SK-N-SH (cell line): ENCODE results near the gene MAD1L1. TPM values are rescaled to one million over a fixed set of nuclear protein-coding genes. Genes with fewer than 3 reads are reported as not detected.

Source experiments
- CTCF ChIA-PET: fragments of 300-600, 350-600 bp; formaldehyde crosslinking; extraction: SDS; loops from one replicate; lab custom pipeline; 2021; lab: Yijun Ruan, JAX
- POLR2A ChIA-PET: fragments of 350-600 bp; sonication (Branson Sonifier 250); formaldehyde crosslinking; extraction: SDS; loops from one replicate; lab custom pipeline; 2020; ENCODE audit warnings: antibody characterized with exemption, inconsistent platforms; lab: Yijun Ruan, JAX
- DNase-seq: peaks from one replicate; pipeline ENCODE4 v3.0.0; 2012
- H2AFZ ChIP-seq: fragments of 200-600 bp; sonication (generic); 2 replicates; pipeline ENCODE4 v1.8.1; 2016; ENCODE audit warnings: antibody characterized with exemption, mild to moderate bottlenecking, low read depth
- H3F3A ChIP-seq: fragments of 200-600 bp; sonication (generic); replicated peaks from 2 replicates; pipeline ENCODE3; 2016; ENCODE audit warnings: antibody characterized with exemption, mild to moderate bottlenecking; ENCODE audit not compliant: insufficient read depth
- H3K27ac ChIP-seq, 2 experiments: fragments of 200-500 bp in 1 of 2; fragments of 200-600 bp in 1 of 2; sonication (Bioruptor generic) in 1 of 2; sonication (generic), shearing (Covaris generic) in 1 of 2; 2 replicates each; pipeline versions ENCODE4 v1.5.1 to v1.6.1; 2014 to 2016; ENCODE audit warnings: low read depth in 2 of 2, inconsistent platforms in 1 of 2, low read length in 1 of 2, mild to moderate bottlenecking in 1 of 2, mixed read lengths in 1 of 2
- H3K27me3 ChIP-seq: fragments of 200-600 bp; sonication (generic), shearing (Covaris generic); 2 replicates; pipeline ENCODE4 v1.6.1; 2016; ENCODE audit warnings: mixed run types; ENCODE audit not compliant: insufficient read depth
- H3K36me3 ChIP-seq, 2 experiments: fragments of 200-500 bp in 1 of 2; fragments of 200-600 bp in 1 of 2; sonication (Bioruptor generic) in 1 of 2; sonication (generic) in 1 of 2; replicated peaks in 1 of 2; 2 replicates each; pipeline versions ENCODE3 to v1.5.1; 2014 to 2016; ENCODE audit warnings: low read length in 1 of 2, mild to moderate bottlenecking in 1 of 2; ENCODE audit not compliant: insufficient read depth in 2 of 2, control insufficient read depth in 1 of 2
- H3K4me1 ChIP-seq, 2 experiments: fragments of 200-500 bp in 1 of 2; fragments of 200-600 bp in 1 of 2; sonication (Bioruptor generic) in 1 of 2; sonication (generic), shearing (Covaris generic) in 1 of 2; 2 replicates each; pipeline versions ENCODE4 v1.5.1 to v1.6.1; 2014 to 2016; ENCODE audit warnings: low read depth in 1 of 2, low read length in 1 of 2, mixed run types in 1 of 2; ENCODE audit not compliant: insufficient read depth in 2 of 2, control insufficient read depth in 1 of 2
- H3K4me2 ChIP-seq: fragments of 200-600 bp; sonication (generic), shearing (Covaris generic); 2 replicates; pipeline ENCODE4 v1.6.1; 2017; ENCODE audit warnings: mixed run types
- H3K4me3 ChIP-seq, 2 experiments: fragments of 200-500 bp in 1 of 2; fragments of 200-600 bp in 1 of 2; sonication (Bioruptor generic) in 1 of 2; sonication (generic), shearing (Covaris generic) in 1 of 2; 2 replicates each; pipeline versions ENCODE4 v1.5.1 to v1.8.1; 2014 to 2016; ENCODE audit warnings: low read depth in 2 of 2, inconsistent platforms in 1 of 2, low read length in 1 of 2, mild to moderate bottlenecking in 1 of 2, mixed read lengths in 1 of 2, moderate library complexity in 1 of 2
- H3K79me2 ChIP-seq: fragments of 200-600 bp; sonication (generic); 2 replicates; pipeline ENCODE4 v1.8.1; 2017; ENCODE audit warnings: mild to moderate bottlenecking; ENCODE audit not compliant: insufficient read depth
- H3K9ac ChIP-seq: fragments of 200-600 bp; sonication (generic); 2 replicates; pipeline ENCODE4 v1.6.1; 2017; ENCODE audit warnings: mixed run types
- H3K9me2 ChIP-seq: fragments of 200-600 bp; sonication (generic); 2 replicates; pipeline ENCODE4 v1.6.1; 2017; ENCODE audit warnings: mixed run types
- H3K9me3 ChIP-seq: fragments of 200-600 bp; sonication (generic); 2 replicates; pipeline ENCODE4 v1.6.1; 2017; ENCODE audit warnings: mixed run types, mild to moderate bottlenecking, moderate library complexity
- H4K20me1 ChIP-seq: fragments of 200-600 bp; sonication (generic); 2 replicates; pipeline ENCODE4 v1.6.1; 2017; ENCODE audit warnings: mild to moderate bottlenecking, mixed run types; ENCODE audit not compliant: insufficient read depth
- CHD2 ChIP-seq: fragments of 150-350 bp; IDR thresholded peaks from 2 replicates; pipeline ENCODE4 v1.6.1; 2018; ENCODE audit warnings: low read length; ENCODE audit not compliant: partially characterized antibody
- CTCF ChIP-seq: fragments of 200-600 bp; sonication (generic); IDR thresholded peaks from 2 replicates; pipeline ENCODE4 v1.6.1; 2017; ENCODE audit warnings: antibody characterized with exemption, mild to moderate bottlenecking, moderate library complexity
- EP300 ChIP-seq, 2 experiments: IDR thresholded peaks; 2 replicates each; pipeline versions ENCODE4 v1.4.0 to v1.6.1; 2012; ENCODE audit warnings: borderline replicate concordance in 1 of 2, low read depth in 1 of 2, low read length in 1 of 2
- EZH2phosphoT487 ChIP-seq: fragments of 200-600 bp; sonication (generic); IDR thresholded peaks from 2 replicates; pipeline ENCODE4 v1.6.1; 2017; ENCODE audit warnings: low read depth, mixed run types, mild to moderate bottlenecking, antibody characterized with exemption, moderate library complexity, borderline replicate concordance
- FOSL2 ChIP-seq: IDR thresholded peaks from 2 replicates; pipeline ENCODE4 v1.4.0; 2012; ENCODE audit warnings: low read depth, mild to moderate bottlenecking, moderate library complexity, borderline replicate concordance
- GABPA ChIP-seq: IDR thresholded peaks from 2 replicates; pipeline ENCODE4 v1.4.0; 2012; ENCODE audit warnings: low read depth, mild to moderate bottlenecking
- JUND ChIP-seq: IDR thresholded peaks from 2 replicates; pipeline ENCODE4 v1.4.0; 2012
- MEF2A ChIP-seq: IDR thresholded peaks from 2 replicates; pipeline ENCODE4 v1.4.0; 2012; ENCODE audit warnings: low read depth, borderline replicate concordance
- NFIC ChIP-seq: IDR thresholded peaks from 2 replicates; pipeline ENCODE4 v1.4.0; 2012; ENCODE audit warnings: borderline replicate concordance
- RCOR1 ChIP-seq: fragments of 150-350 bp; IDR thresholded peaks from 2 replicates; pipeline ENCODE4 v1.6.1; 2017; ENCODE audit warnings: antibody characterized with exemption, low read length
- SMC3 ChIP-seq: IDR thresholded peaks from 2 replicates; pipeline ENCODE4 v1.6.1; 2012; ENCODE audit warnings: low read depth, low read length, improper control_type of control experiment
- TCF12 ChIP-seq: IDR thresholded peaks from 2 replicates; pipeline ENCODE4 v1.4.0; 2012
- WGBS: methylation state at CpG from one replicate; pipeline ENCODE4 v1.1.6; 2017; ENCODE audit warnings: low lambda C conversion rate; 5-methylcytosine and 5-hydroxymethylcytosine counted together
- polyA plus RNA-seq, 3 experiments: library from polyadenylated mRNA; depleted of rRNA; stranded (reverse); fragments of >200 nt; gene quantifications; 2 replicates each; pipeline ENCODE4 v1.2.3, GENCODE V29; 2012
- TF ChIP-seq, protein P1 (sequence below): IDR thresholded peaks from 2 replicates; pipeline ENCODE4 v1.4.0; 2012; ENCODE audit warnings: low read depth, borderline replicate concordance
- TF ChIP-seq, protein P2 (sequence below): IDR thresholded peaks from 2 replicates; pipeline ENCODE4 v1.4.0; 2012; ENCODE audit warnings: low read depth
- TF ChIP-seq, protein P3 (sequence below): fragments of 150-350 bp; IDR thresholded peaks from 2 replicates; pipeline ENCODE4 v1.6.1; 2017; ENCODE audit warnings: antibody characterized with exemption, low read length, low read depth, borderline replicate concordance
- TF ChIP-seq, protein P4 (sequence below): IDR thresholded peaks from 2 replicates; pipeline ENCODE4; 2012
- TF ChIP-seq, protein P5 (sequence below): IDR thresholded peaks from 2 replicates; pipeline ENCODE4 v1.6.1; 2012; ENCODE audit warnings: mild to moderate bottlenecking, low read depth, low read length, moderate library complexity

MAD1L1 gene
- polyA plus RNA-seq, 1 of the 3 experiments (the other 2 are of a cell fraction): 46.2 TPM

DNA sequence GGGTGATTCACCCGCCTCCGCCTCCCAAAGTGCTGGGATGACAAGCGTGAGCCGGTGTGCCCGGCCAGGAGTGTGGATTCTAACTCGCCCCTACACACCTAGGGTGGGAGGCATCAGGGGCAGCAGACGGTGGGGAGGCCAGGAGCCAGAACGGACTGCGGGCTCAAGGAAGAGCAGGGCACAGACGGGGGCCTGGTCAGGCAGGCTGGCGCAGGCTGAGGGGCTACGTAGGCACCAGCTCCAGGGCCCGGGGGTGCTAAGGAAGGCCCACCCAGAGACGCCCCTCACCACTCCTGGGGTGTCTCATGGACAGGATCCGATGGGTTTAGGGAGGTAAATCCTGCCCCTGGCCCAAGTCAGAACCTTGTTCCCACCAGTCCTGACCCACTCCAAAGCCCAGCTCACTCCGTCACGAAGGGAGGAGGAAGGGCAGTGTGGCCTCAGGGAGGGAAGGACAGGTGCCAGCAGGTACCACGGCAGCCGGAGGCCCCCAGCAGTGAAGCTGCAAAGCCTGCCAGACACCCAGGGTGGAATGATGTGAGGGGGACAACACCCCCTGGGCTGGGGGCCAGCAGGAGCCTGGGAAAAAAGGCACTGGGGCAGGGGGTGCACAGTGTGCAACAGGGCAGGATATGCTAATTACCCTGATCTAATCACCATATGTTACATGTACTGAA is 251.4 kb downstream of the MAD1L1 start:
- no peak for DNase-seq
- no peak overlapping the region for H3K4me2 ChIP-seq
- peaks cover 6% of the 10 kb centered on the region for H3F3A ChIP-seq
- H3K9me3 ChIP-seq: no peaks in the 10 kb centered on the region
- H3K9me2 ChIP-seq: no peaks in the 10 kb centered on the region
- H3K79me2 ChIP-seq: no peaks in the 10 kb centered on the region
- H3K27ac ChIP-seq: no peak overlapping the region
- no peak overlapping the region for H3K9ac ChIP-seq
- H3K36me3 ChIP-seq: peaks cover 0 to 5% of the 10 kb centered on the region in 2 experiments
- H4K20me1 ChIP-seq: no peaks in the 10 kb centered on the region
- TF ChIP-seq, protein P1, sequence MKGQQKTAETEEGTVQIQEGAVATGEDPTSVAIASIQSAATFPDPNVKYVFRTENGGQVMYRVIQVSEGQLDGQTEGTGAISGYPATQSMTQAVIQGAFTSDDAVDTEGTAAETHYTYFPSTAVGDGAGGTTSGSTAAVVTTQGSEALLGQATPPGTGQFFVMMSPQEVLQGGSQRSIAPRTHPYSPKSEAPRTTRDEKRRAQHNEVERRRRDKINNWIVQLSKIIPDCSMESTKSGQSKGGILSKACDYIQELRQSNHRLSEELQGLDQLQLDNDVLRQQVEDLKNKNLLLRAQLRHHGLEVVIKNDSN: no peak
- TF ChIP-seq JUND (no peak), NFIC (no peak), TCF12 (no peak), GABPA (no peak), CHD2 (no peak), EZH2phosphoT487 (no peak), EP300 (IDR thresholded peaks at IDR 0.05; ENCODE audit: borderline replicate concordance in 1 of 2, low read depth in 1 of 2, low read length in 1 of 2) (no peak), CTCF (no peak), SMC3 (no peak), FOSL2 (no peak), MEF2A (no peak), RCOR1 (no peak)
- TF ChIP-seq, protein P2, sequence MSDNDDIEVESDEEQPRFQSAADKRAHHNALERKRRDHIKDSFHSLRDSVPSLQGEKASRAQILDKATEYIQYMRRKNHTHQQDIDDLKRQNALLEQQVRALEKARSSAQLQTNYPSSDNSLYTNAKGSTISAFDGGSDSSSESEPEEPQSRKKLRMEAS: no peak
- TF ChIP-seq, protein P3, sequence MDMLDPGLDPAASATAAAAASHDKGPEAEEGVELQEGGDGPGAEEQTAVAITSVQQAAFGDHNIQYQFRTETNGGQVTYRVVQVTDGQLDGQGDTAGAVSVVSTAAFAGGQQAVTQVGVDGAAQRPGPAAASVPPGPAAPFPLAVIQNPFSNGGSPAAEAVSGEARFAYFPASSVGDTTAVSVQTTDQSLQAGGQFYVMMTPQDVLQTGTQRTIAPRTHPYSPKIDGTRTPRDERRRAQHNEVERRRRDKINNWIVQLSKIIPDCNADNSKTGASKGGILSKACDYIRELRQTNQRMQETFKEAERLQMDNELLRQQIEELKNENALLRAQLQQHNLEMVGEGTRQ: no peak
- TF ChIP-seq, protein P4, sequence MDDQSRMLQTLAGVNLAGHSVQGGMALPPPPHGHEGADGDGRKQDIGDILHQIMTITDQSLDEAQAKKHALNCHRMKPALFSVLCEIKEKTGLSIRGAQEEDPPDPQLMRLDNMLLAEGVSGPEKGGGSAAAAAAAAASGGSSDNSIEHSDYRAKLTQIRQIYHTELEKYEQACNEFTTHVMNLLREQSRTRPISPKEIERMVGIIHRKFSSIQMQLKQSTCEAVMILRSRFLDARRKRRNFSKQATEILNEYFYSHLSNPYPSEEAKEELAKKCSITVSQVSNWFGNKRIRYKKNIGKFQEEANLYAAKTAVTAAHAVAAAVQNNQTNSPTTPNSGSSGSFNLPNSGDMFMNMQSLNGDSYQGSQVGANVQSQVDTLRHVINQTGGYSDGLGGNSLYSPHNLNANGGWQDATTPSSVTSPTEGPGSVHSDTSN: no peak
- TF ChIP-seq, protein P5, sequence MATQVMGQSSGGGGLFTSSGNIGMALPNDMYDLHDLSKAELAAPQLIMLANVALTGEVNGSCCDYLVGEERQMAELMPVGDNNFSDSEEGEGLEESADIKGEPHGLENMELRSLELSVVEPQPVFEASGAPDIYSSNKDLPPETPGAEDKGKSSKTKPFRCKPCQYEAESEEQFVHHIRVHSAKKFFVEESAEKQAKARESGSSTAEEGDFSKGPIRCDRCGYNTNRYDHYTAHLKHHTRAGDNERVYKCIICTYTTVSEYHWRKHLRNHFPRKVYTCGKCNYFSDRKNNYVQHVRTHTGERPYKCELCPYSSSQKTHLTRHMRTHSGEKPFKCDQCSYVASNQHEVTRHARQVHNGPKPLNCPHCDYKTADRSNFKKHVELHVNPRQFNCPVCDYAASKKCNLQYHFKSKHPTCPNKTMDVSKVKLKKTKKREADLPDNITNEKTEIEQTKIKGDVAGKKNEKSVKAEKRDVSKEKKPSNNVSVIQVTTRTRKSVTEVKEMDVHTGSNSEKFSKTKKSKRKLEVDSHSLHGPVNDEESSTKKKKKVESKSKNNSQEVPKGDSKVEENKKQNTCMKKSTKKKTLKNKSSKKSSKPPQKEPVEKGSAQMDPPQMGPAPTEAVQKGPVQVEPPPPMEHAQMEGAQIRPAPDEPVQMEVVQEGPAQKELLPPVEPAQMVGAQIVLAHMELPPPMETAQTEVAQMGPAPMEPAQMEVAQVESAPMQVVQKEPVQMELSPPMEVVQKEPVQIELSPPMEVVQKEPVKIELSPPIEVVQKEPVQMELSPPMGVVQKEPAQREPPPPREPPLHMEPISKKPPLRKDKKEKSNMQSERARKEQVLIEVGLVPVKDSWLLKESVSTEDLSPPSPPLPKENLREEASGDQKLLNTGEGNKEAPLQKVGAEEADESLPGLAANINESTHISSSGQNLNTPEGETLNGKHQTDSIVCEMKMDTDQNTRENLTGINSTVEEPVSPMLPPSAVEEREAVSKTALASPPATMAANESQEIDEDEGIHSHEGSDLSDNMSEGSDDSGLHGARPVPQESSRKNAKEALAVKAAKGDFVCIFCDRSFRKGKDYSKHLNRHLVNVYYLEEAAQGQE: no peak
- CTCF ChIA-PET: no interaction called here
- no peak overlapping the region for H3K4me3 ChIP-seq
- no peak overlapping the region for H2AFZ ChIP-seq
- POLR2A ChIA-PET: no interaction called here
- WGBS: 94% methylated on average over 19 of the region's 19 CpGs
- no peaks in the 10 kb centered on the region for H3K27me3 ChIP-seq
- peaks cover 0 to 3% of the 10 kb centered on the region in 2 experiments; a peak in 1 of 4 replicates for H3K4me1 ChIP-seq
